Measurements from ENCODE around the gene NUP62. TPM values are rescaled to one million over a fixed set of nuclear protein-coding genes. Genes with fewer than 3 reads are reported as not detected.
A peak's percentile ranks its signal among the peaks of the same experiment; 100 is the strongest.

NUP62 gene
- total and polyA plus RNA-seq, 2 of the 8 experiments (the other 6 are each of a cell fraction or from before 2014, with no cell fraction given), result 50.0 to 107 TPM

GRCh38 chr19:49912965-49913685 lies 16.2 kb downstream of the NUP62 start:
- 87% methylated on average over 21 of the region's 21 CpGs; no CpG with 5 or more reads in 1 of the 2 experiments for WGBS, 2 experiments (ENCODE audit: extremely low coverage in 1 of 2, insufficient coverage in 1 of 2, insufficient read length in 1 of 2, insufficient replicate concordance in 2 of 2, low coverage in 1 of 2, low lambda C conversion rate in 2 of 2, missing lambda C conversion rate in 1 of 2)
- peaks cover 0 to 63% of the 10 kb centered on the region in 2 experiments; a peak in 2 of 4 replicates for H3K79me2 ChIP-seq (ENCODE audit: control insufficient read depth in 1 of 2, insufficient read depth in 2 of 2, low read length in 2 of 2)

More at GRCh38 chr19:49912965-49913685, 16.2 kb downstream of the NUP62 start:
- Histone ChIP-seq H3K27me3 (replicated peaks in 1 of 4; ENCODE audit: control insufficient read depth in 3 of 4, extremely low read depth in 1 of 4, insufficient read depth in 3 of 4, low read length in 3 of 4) (no peaks in the 10 kb centered on the region; a peak in 1 of 7 replicates), H2BK5ac (ENCODE audit: low read depth, low read length) (no peak overlapping the region), H2BK120ac (replicated peaks; ENCODE audit: low read depth, low read length) (no peak overlapping the region), H2BK12ac (ENCODE audit: low read depth, low read length) (no peak overlapping the region), H2AK5ac (ENCODE audit: low read depth, low read length) (no peak overlapping the region), H3K4me1 (replicated peaks in 1 of 4; ENCODE audit: control insufficient read depth in 3 of 4, insufficient read depth in 4 of 4, low read length in 3 of 4) (peaks cover 0 to under 1% (median 0%) of the 10 kb centered on the region in 4 experiments; a peak in 1 of 7 replicates), H4K20me1 (replicated peaks in 1 of 2; ENCODE audit: control insufficient read depth in 1 of 2, insufficient read depth in 2 of 2, low read length in 2 of 2) (peaks cover 44 to 54% of the 10 kb centered on the region in 2 experiments), H4K8ac (ENCODE audit: extremely low read depth, insufficient read depth, low read length) (no peak overlapping the region), H2BK15ac (ENCODE audit: low read length) (no peak overlapping the region), H3K23me2 (ENCODE audit: low read depth, low read length) (no peaks in the 10 kb centered on the region), H4K91ac (replicated peaks; ENCODE audit: insufficient read length, low read length) (no peak overlapping the region), H3K23ac (ENCODE audit: insufficient read length) (no peak overlapping the region), H3K79me1 (ENCODE audit: low read depth, low read length) (peaks cover 13% of the 10 kb centered on the region), H3K14ac (ENCODE audit: insufficient read length) (no peak overlapping the region), H2BK20ac (ENCODE audit: low read length) (no peak overlapping the region), H4K5ac (ENCODE audit: insufficient read length, low read depth, low read length) (no peak overlapping the region), H3K36me3 (ENCODE audit: control insufficient read depth in 2 of 4, insufficient read depth in 4 of 4, low read length in 3 of 4) (peaks cover 24 to 48% (median 40%) of the 10 kb centered on the region in 4 experiments; a peak in 7 of 8 replicates), H3K18ac (ENCODE audit: extremely low read depth, low read length) (no peak overlapping the region), H3K4me3 (ENCODE audit: extremely low read depth in 1 of 4, insufficient read depth in 2 of 4, low read depth in 3 of 4, low read length in 4 of 4) (no peak overlapping the region), H2AFZ (ENCODE audit: low read length) (no peak overlapping the region), H3K4ac (replicated peaks; ENCODE audit: insufficient read length, low read depth, low read length) (no peak overlapping the region), H3K9ac (replicated peaks in 1 of 4; ENCODE audit: extremely low read depth in 1 of 4, low read depth in 3 of 4, low read length in 3 of 4) (no peak overlapping the region), H3K27ac (ENCODE audit: low read depth, low read length) (no peak overlapping the region), H3K4me2 (ENCODE audit: insufficient read depth in 1 of 2, low read depth in 2 of 2, low read length in 2 of 2) (no peak overlapping the region), H3K9me3 (ENCODE audit: insufficient read depth in 2 of 2, low read depth in 1 of 2, low read length in 1 of 2) (no peaks in the 10 kb centered on the region), H3K56ac (replicated peaks; ENCODE audit: insufficient read length, low read depth, low read length) (no peak overlapping the region)
- POLR2A ChIA-PET (ENCODE audit: partially characterized antibody), result interaction anchor here (0.7 to 19.2 kb wide), 6 partner anchors 11 to 362 kb away, joined by 3 to 373 read pairs (median 4); partner anchors contain the start of genes AKT1S1, ATF5, NUP62 and TBC1D17
- CTCF ChIA-PET (ENCODE audit: partially characterized antibody), result interaction anchor here (0.7 to 3.0 kb wide), 17 partner anchors 8 to 223 kb away, joined by 3 to 18 read pairs (median 4); partner anchors contain the start of gene ATF5
- no peak for FAIRE-seq
- DNase-seq (ENCODE audit: low read depth in 1 of 2, low spot score in 2 of 2), result peak in 1 of 2 experiments; percentile 63
- TF ChIP-seq TEAD4 (IDR thresholded peaks at IDR 0.05; ENCODE audit: low read depth, low read length) (no peak), EP300 (IDR thresholded peaks at IDR 0.05; ENCODE audit: borderline replicate concordance in 1 of 2, low read depth in 2 of 2, low read length in 2 of 2) (no peak), CTCF (IDR thresholded peaks at IDR 0.05; ENCODE audit: control extremely low read depth in 1 of 3, insufficient read depth in 1 of 3, low read depth in 1 of 3, low read length in 3 of 3) (peak; percentile 42 to 71 (median 62)), RAD21 (IDR thresholded peaks at IDR 0.05 in 1 of 2, conservative IDR thresholded peaks at IDR 0.05 in 1 of 2; ENCODE audit: low read depth in 2 of 2, low read length in 2 of 2) (peak; percentile 25 to 45; a peak in 3 of 4 replicates)

Measured in H1 (cell line).